Endothelial cell of umbilical vein (primary cell): Measurements from ENCODE around the gene GPR155. TPM values are rescaled to one million over a fixed set of nuclear protein-coding genes. Genes with fewer than 3 reads are reported as not detected.

Experiments used
- BruUV-seq: library from RNA; stranded (reverse); fragments of 400-500 nt; replicated peaks from 2 replicates; lab custom pipeline; 2021; lab: Mats Ljungman, UMichigan
- CTCF ChIA-PET: fragments of 300-600, 350-600 bp; sonication (Branson Sonifier 250); formaldehyde crosslinking; loops from one replicate; lab custom pipeline; 2021; ENCODE audit warnings: antibody characterized with exemption, inconsistent platforms; lab: Charles Lee
- POLR2A ChIA-PET: fragments of 300-600, 350-600 bp; sonication (Branson Sonifier 250); formaldehyde crosslinking; loops from one replicate; lab custom pipeline; 2021; ENCODE audit warnings: antibody characterized with exemption, inconsistent platforms; lab: Charles Lee
- DNase-seq: peaks from one replicate; pipeline ENCODE4 v3.0.0-alpha.2; 2011; ENCODE audit warnings: low read depth, low spot score
- FAIRE-seq: peaks from 2 replicates; lab custom pipeline; 2011; peaks lifted over from hg19 to GRCh38; lab: Jason Lieb, UNC
- H2AFZ ChIP-seq: 2 replicates; pipeline ENCODE4 v1.6.0; 2012; ENCODE audit warnings: low read depth, low read length, control low read depth, inconsistent platforms
- H3K27ac ChIP-seq: 2 replicates; pipeline ENCODE4 v1.5.1; 2011; ENCODE audit warnings: low read depth, mild to moderate bottlenecking, control low read depth, low read length, moderate library complexity; ENCODE audit not compliant: insufficient read depth
- H3K27me3 ChIP-seq, 2 experiments: 2 replicates each; pipeline versions ENCODE4 v1.6.0 to v1.6.1; 2011; ENCODE audit warnings: low read length in 2 of 2, mixed read lengths in 1 of 2; ENCODE audit not compliant: control insufficient read depth in 2 of 2, insufficient read depth in 2 of 2
- H3K36me3 ChIP-seq, 2 experiments: 2 replicates in 1 of 2; 3 replicates in 1 of 2; pipeline ENCODE4 v1.5.1; 2011; ENCODE audit warnings: low read length in 2 of 2, mild to moderate bottlenecking in 1 of 2, moderate library complexity in 1 of 2; ENCODE audit not compliant: control insufficient read depth in 2 of 2, insufficient read depth in 2 of 2; ENCODE audit errors: extremely low read depth in 1 of 2
- H3K4me1 ChIP-seq: 3 replicates; pipeline ENCODE4 v1.5.1; 2011; ENCODE audit warnings: mild to moderate bottlenecking, low read length; ENCODE audit not compliant: control insufficient read depth, insufficient read depth; ENCODE audit errors: extremely low read depth
- H3K4me2 ChIP-seq: 2 replicates; pipeline ENCODE4 v1.6.1; 2011; ENCODE audit warnings: low read length, control low read depth, mixed read lengths; ENCODE audit not compliant: insufficient read depth
- H3K4me3 ChIP-seq, 3 experiments: fragments of 200-600 bp in 1 of 3; sonication (generic), shearing (Covaris generic) in 1 of 3; replicated peaks in 1 of 3; 2 replicates each; pipeline ENCODE4 v1.5.1; 2011 to 2016; ENCODE audit warnings: control low read depth in 3 of 3, low read length in 3 of 3, mild to moderate bottlenecking in 2 of 3, inconsistent platforms in 1 of 3, low read depth in 1 of 3, moderate library complexity in 1 of 3; ENCODE audit not compliant: insufficient read depth in 1 of 3
- H3K79me2 ChIP-seq: 2 replicates; pipeline ENCODE4 v1.6.0; 2012; ENCODE audit warnings: low read length, inconsistent platforms; ENCODE audit not compliant: control insufficient read depth, insufficient read depth
- H3K9ac ChIP-seq: replicated peaks from 2 replicates; pipeline ENCODE3; 2011; ENCODE audit warnings: low read length, control low read depth; ENCODE audit not compliant: insufficient read depth; ENCODE audit errors: extremely low read depth
- H3K9me1 ChIP-seq: replicated peaks from 3 replicates; pipeline ENCODE4 v1.6.0; 2011; ENCODE audit warnings: mild to moderate bottlenecking, low read length; ENCODE audit not compliant: control insufficient read depth, insufficient read depth; ENCODE audit errors: extremely low read depth
- H3K9me3 ChIP-seq: replicated peaks from 2 replicates; pipeline ENCODE4 v1.5.1; 2012; ENCODE audit warnings: low read length, inconsistent platforms; ENCODE audit not compliant: control insufficient read depth, insufficient read depth
- H4K20me1 ChIP-seq: replicated peaks from 2 replicates; pipeline ENCODE3; 2011; ENCODE audit warnings: mild to moderate bottlenecking, low read length; ENCODE audit not compliant: control insufficient read depth, insufficient read depth; ENCODE audit errors: extremely low read depth
- EZH2 ChIP-seq: IDR thresholded peaks from 2 replicates; pipeline ENCODE4 v1.6.1; 2012; ENCODE audit warnings: borderline replicate concordance, low read depth, mild to moderate bottlenecking, moderate library complexity, low read length, inconsistent platforms; ENCODE audit not compliant: severe bottlenecking
- FOS ChIP-seq: IDR thresholded peaks from 2 replicates; pipeline ENCODE4 v1.6.1; 2011; ENCODE audit warnings: mild to moderate bottlenecking, low read length, moderate library complexity, borderline replicate concordance; ENCODE audit not compliant: insufficient read depth
- GATA2 ChIP-seq: IDR thresholded peaks from 2 replicates; pipeline ENCODE4 v1.7.0; 2011; ENCODE audit warnings: low read depth, mild to moderate bottlenecking, moderate library complexity, mixed read lengths, low read length; ENCODE audit not compliant: insufficient read length, insufficient read depth
- JUN ChIP-seq: IDR thresholded peaks from 2 replicates; pipeline ENCODE4 v1.6.1; 2011; ENCODE audit warnings: borderline replicate concordance, low read depth; ENCODE audit not compliant: insufficient read length, insufficient read depth
- MYC ChIP-seq: IDR thresholded peaks from one replicate; pipeline ENCODE4 v1.6.1; 2011; ENCODE audit warnings: mild to moderate bottlenecking, low read depth, low read length
- POLR2A ChIP-seq: IDR thresholded peaks from 2 replicates; pipeline ENCODE4 v1.6.1; 2012; ENCODE audit warnings: low read depth, mild to moderate bottlenecking, control low read depth, low read length
- POLR2AphosphoS5 ChIP-seq: IDR thresholded peaks from 2 replicates; pipeline ENCODE4 v1.6.1; 2012; ENCODE audit warnings: low read depth, mild to moderate bottlenecking, control low read depth, low read length, moderate library complexity; ENCODE audit not compliant: insufficient read depth
- dilution Hi-C: fragments of 300-500 bp; cut with MboI; formaldehyde crosslinking; loops from one replicate; pipeline ENCODE4 v1.15.0; 2019; ENCODE audit warnings: low sequenced_read_pairs; ENCODE audit not compliant: extremely low pct_ligation_motif_present
- intact Hi-C: fragments of 100-400 bp; cut with micrococcal nuclease; formaldehyde crosslinking; loops from one replicate; pipeline ENCODE4 v1.10.0; 2022
- polyA plus RNA-seq, 4 experiments: library from polyadenylated mRNA; depleted of rRNA in 3 of 4; stranded (reverse) in 3 of 4; unstranded in 1 of 4; fragments of >200 nt; gene quantifications; 2 replicates each; pipeline versions ENCODE4 v1.2.1 to v1.2.3, GENCODE V29; 2011 to 2012; ENCODE audit warnings: missing spikeins in 1 of 4
- total RNA-seq: library from RNA; stranded (reverse); gene quantifications from 2 replicates; pipeline ENCODE4 v1.2.3, GENCODE V29; 2021
- TF ChIP-seq, protein P1 (sequence below), 2 donors: IDR thresholded peaks; 1 replicate in 1 of 2; 2 replicates in 1 of 2; pipeline ENCODE4 v1.5.1; 2011; ENCODE audit warnings: low read length in 2 of 2, mild to moderate bottlenecking in 2 of 2, moderate library complexity in 2 of 2, control low read depth in 1 of 2, inconsistent platforms in 1 of 2, low read depth in 1 of 2; ENCODE audit not compliant: insufficient read depth in 1 of 2; ENCODE audit errors: extremely low read depth in 1 of 2
- TF ChIP-seq, protein P2 (sequence below): IDR thresholded peaks from 2 replicates; pipeline ENCODE4 v1.6.1; 2011; ENCODE audit not compliant: insufficient read depth, insufficient read length

The GPR155 gene
- total and polyA plus RNA-seq, 2 donors (not counting 3 experiments of a cell fraction or from before 2014, with no cell fraction given): 0.62 to 1.7 TPM

DNA sequence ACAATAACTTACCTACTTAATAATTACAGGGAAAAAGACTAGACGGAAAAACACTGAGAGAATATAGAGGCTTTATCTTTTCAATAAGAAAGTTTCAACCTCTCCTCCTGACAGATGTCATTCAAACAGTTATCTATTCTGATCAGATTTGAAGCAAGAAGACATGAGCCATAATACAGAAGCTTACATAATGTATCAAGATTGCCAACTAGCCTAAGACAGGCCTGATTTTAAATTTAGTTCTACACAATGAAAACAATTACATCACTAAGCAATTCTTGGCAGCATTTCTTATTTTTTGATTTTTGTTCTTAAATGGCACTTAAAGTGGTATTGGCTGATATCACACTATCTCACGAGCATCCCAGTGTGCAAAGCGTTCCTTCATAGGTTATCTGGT, 41.6 kb downstream of the GPR155 start:
- H4K20me1 ChIP-seq: no peaks in the 10 kb centered on the region
- no peak overlapping the region for H2AFZ ChIP-seq
- no peaks in the 10 kb centered on the region for H3K4me1 ChIP-seq
- no peaks in the 10 kb centered on the region for H3K9me3 ChIP-seq
- H3K4me2 ChIP-seq: no peak overlapping the region
- H3K27ac ChIP-seq: no peak overlapping the region
- ChIA-PET POLR2A (no interaction called here), CTCF (interaction anchor here (1.2 kb wide), 1 partner anchor 29 kb away, joined by 3 read pairs; no protein-coding TSS in a partner anchor)
- intact Hi-C loops (no loop called here), dilution Hi-C loops (no loop called here)
- no peaks in the 10 kb centered on the region for H3K36me3 ChIP-seq
- no TSS peak for BruUV-seq
- H3K27me3 ChIP-seq: no peaks in the 10 kb centered on the region
- no peak for DNase-seq
- no peaks in the 10 kb centered on the region for H3K79me2 ChIP-seq
- TF ChIP-seq POLR2A (no peak), JUN (no peak), MYC (no peak), POLR2AphosphoS5 (no peak), FOS (no peak), EZH2 (no peak), GATA2 (no peak)
- TF ChIP-seq, protein P1, sequence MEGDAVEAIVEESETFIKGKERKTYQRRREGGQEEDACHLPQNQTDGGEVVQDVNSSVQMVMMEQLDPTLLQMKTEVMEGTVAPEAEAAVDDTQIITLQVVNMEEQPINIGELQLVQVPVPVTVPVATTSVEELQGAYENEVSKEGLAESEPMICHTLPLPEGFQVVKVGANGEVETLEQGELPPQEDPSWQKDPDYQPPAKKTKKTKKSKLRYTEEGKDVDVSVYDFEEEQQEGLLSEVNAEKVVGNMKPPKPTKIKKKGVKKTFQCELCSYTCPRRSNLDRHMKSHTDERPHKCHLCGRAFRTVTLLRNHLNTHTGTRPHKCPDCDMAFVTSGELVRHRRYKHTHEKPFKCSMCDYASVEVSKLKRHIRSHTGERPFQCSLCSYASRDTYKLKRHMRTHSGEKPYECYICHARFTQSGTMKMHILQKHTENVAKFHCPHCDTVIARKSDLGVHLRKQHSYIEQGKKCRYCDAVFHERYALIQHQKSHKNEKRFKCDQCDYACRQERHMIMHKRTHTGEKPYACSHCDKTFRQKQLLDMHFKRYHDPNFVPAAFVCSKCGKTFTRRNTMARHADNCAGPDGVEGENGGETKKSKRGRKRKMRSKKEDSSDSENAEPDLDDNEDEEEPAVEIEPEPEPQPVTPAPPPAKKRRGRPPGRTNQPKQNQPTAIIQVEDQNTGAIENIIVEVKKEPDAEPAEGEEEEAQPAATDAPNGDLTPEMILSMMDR (IDR thresholded peaks at IDR 0.05; ENCODE audit: extremely low read depth in 1 of 2, insufficient read depth in 1 of 2, low read depth in 1 of 2, low read length in 2 of 2): no peak
- TF ChIP-seq, protein P2, sequence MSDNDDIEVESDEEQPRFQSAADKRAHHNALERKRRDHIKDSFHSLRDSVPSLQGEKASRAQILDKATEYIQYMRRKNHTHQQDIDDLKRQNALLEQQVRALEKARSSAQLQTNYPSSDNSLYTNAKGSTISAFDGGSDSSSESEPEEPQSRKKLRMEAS: no peak
- no peak overlapping the region for H3K9ac ChIP-seq
- FAIRE-seq: no peak
- H3K9me1 ChIP-seq: no peaks in the 10 kb centered on the region
- no peak overlapping the region for H3K4me3 ChIP-seq
